Activated CD4-positive, alpha-beta T cell treated with anti-CD3 and anti-CD28 coated beads, Interleukin-2, amount 10 ng/mL, durations not matched to agents 24 days and 14 days (primary cell): ENCODE results near the gene SLC48A1. TPM values are rescaled to one million over a fixed set of nuclear protein-coding genes. Genes with fewer than 3 reads are reported as not detected.
A peak's percentile ranks its signal among the peaks of the same experiment; 100 is the strongest.
"Not testable (repeated sequence)": the region's sequence is repeated elsewhere in the genome, so short reads cannot be mapped to it uniquely, and the experiment has no call there.

Source experiments
- DNase-seq: peaks from one replicate; pipeline ENCODE4 v3.0.0; 2022
- H3K27ac Mint-ChIP-seq: one replicate; pipeline ENCODE4 v1.8.0; 2022; ENCODE audit warnings: mild to moderate bottlenecking, mixed read lengths
- H3K27me3 Mint-ChIP-seq: one replicate; pipeline ENCODE4 v1.8.0; 2022; ENCODE audit warnings: mixed read lengths
- H3K36me3 Mint-ChIP-seq: one replicate; pipeline ENCODE4 v1.8.0; 2022; ENCODE audit warnings: low read depth, mild to moderate bottlenecking, mixed read lengths
- H3K4me1 Mint-ChIP-seq: one replicate; pipeline ENCODE4 v1.8.0; 2021; ENCODE audit warnings: mixed read lengths
- H3K4me3 Mint-ChIP-seq: one replicate; pipeline ENCODE4 v1.8.0; 2022; ENCODE audit warnings: mild to moderate bottlenecking, moderate library complexity, mixed read lengths
- H3K9me3 Mint-ChIP-seq: one replicate; pipeline ENCODE4 v1.8.0; 2021; ENCODE audit warnings: mixed read lengths
- intact Hi-C: fragments of 100-400 bp; cut with micrococcal nuclease; formaldehyde crosslinking; loops from one replicate; pipeline ENCODE4 v1.15.1; 2023
- total RNA-seq: library from RNA; stranded (reverse); gene quantifications from 2 replicates; pipeline ENCODE4 v1.2.3, GENCODE V29; 2022

The SLC48A1 gene
- total RNA-seq, 1 donor from 2014 or later: 12.3 TPM

GRCh38 chr12:47802312-47802711, 29.3 kb downstream of the SLC48A1 start:
- no peaks in the 10 kb centered on the region for H3K27me3 Mint-ChIP-seq
- peaks cover 70% of the 10 kb centered on the region for H3K4me1 Mint-ChIP-seq
- no peaks in the 10 kb centered on the region for H3K9me3 Mint-ChIP-seq
- DNase-seq: no peak
- intact Hi-C loops: loop anchor here (2.0 kb wide), 1 partner anchor 14 kb away; no protein-coding TSS in a partner anchor
- H3K36me3 Mint-ChIP-seq: peaks cover 80% of the 10 kb centered on the region
- peak overlapping the region; percentile 99 for H3K27ac Mint-ChIP-seq
- peak overlapping the region; percentile 80 for H3K4me3 Mint-ChIP-seq

- intact Hi-C loops: loop anchor here (2.0 kb wide), 1 partner anchor 15 kb away; no protein-coding TSS in a partner anchor
- H3K4me3 Mint-ChIP-seq: peak overlapping the region; percentile 80
These were observed 30.3 kb downstream of the SLC48A1 start for GRCh38 chr12:47803191-47803875.

DNA sequence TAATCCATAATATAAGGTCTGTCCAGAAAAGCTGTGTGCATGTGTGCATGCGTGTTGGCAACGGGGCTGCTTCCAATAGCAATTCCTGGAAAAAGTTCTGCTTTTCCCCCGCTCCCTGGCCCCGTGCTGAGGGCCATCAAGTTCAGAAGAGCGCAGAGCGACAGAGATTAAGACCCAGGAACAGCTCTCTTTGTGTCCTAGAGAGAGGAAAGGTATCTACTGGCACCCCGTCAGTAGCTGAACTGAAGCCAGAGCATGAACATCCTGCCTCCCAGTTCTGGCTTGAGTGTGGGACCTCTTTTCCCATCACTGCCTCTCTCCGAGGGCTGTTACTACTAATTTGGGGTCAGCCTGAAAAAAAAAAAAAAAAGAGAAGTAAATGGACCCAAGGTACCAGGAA, 31.1 kb downstream of the SLC48A1 start:
- H3K36me3 Mint-ChIP-seq: peaks cover 84% of the 10 kb centered on the region
- no peak for DNase-seq
- H3K4me1 Mint-ChIP-seq: peaks cover 83% of the 10 kb centered on the region
- no peaks in the 10 kb centered on the region for H3K9me3 Mint-ChIP-seq
- H3K27me3 Mint-ChIP-seq: no peaks in the 10 kb centered on the region
- intact Hi-C loops: no loop called here
- peak overlapping the region; percentile 80 for H3K4me3 Mint-ChIP-seq
- H3K27ac Mint-ChIP-seq: peak overlapping the region; percentile 99

More at GRCh38 chr12:47803191-47803875, 30.3 kb downstream of the SLC48A1 start:
- Mint-ChIP-seq H3K27ac (peak overlapping the region; percentile 99), H3K27me3 (no peaks in the 10 kb centered on the region), H3K36me3 (peaks cover 82% of the 10 kb centered on the region), H3K4me1 (peaks cover 76% of the 10 kb centered on the region), H3K9me3 (no peaks in the 10 kb centered on the region)
- DNase-seq: no peak

GRCh38 chr12:47805417-47805816, 32.4 kb downstream of the SLC48A1 start:
- intact Hi-C loops: no loop called here
- Mint-ChIP-seq H3K27ac (peak overlapping the region; percentile 99), H3K4me3 (peak overlapping the region; percentile 80), H3K36me3 (peaks cover 81% of the 10 kb centered on the region), H3K9me3 (no peaks in the 10 kb centered on the region), H3K27me3 (no peaks in the 10 kb centered on the region), H3K4me1 (peaks cover 90% of the 10 kb centered on the region)
- DNase-seq: no peak

DNA sequence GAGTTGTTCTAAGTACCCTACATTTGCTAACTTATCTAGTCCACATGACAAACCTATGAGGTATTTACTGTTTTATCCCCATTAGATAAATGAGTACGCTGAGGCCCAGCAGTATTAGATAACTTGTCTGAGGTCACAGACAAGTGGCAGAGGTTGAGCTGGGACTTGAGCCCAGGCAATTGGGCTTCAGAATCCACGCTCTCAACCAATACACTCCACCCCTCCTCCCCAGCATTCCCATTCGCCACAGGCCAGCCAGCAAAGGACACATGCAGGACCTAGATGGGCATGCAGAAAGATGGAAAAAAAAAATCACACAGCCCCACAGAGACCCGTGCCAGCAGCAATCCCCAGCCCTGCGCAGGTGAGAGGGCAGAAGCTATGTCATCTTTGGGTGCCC, 34.3 kb downstream of the SLC48A1 start:
- Mint-ChIP-seq H3K36me3 (peaks cover 81% of the 10 kb centered on the region), H3K9me3 (no peaks in the 10 kb centered on the region), H3K4me3 (peak overlapping the region; percentile 80), H3K4me1 (peaks cover 94% of the 10 kb centered on the region), H3K27ac (peak overlapping the region; percentile 99), H3K27me3 (no peaks in the 10 kb centered on the region)
- intact Hi-C loops: no loop called here
- DNase-seq: no peak

- Mint-ChIP-seq H3K36me3 (peaks cover 80% of the 10 kb centered on the region), H3K27me3 (no peaks in the 10 kb centered on the region), H3K4me3 (peak overlapping the region; percentile 80), H3K9me3 (no peaks in the 10 kb centered on the region), H3K4me1 (peaks cover 92% of the 10 kb centered on the region), H3K27ac (peak overlapping the region; percentile 99)
- peak; percentile 95 for DNase-seq
- intact Hi-C loops: loop anchor here (1.0 to 2.0 kb wide), 5 partner anchors 10 to 77 kb away; no protein-coding TSS in a partner anchor
These were observed 35.0 kb downstream of the SLC48A1 start for GRCh38 chr12:47808050-47808449.

- H3K27me3 Mint-ChIP-seq: no peaks in the 10 kb centered on the region
- peaks cover 91% of the 10 kb centered on the region for H3K4me1 Mint-ChIP-seq
- H3K9me3 Mint-ChIP-seq: no peaks in the 10 kb centered on the region
- H3K36me3 Mint-ChIP-seq: peaks cover 80% of the 10 kb centered on the region
- H3K27ac Mint-ChIP-seq: peak overlapping the region; percentile 99
- DNase-seq: peak; percentile 89
- intact Hi-C loops: loop anchor here (1.0 to 2.0 kb wide), 5 partner anchors 10 to 77 kb away; no protein-coding TSS in a partner anchor
- H3K4me3 Mint-ChIP-seq: peak overlapping the region; percentile 80
These were observed 35.7 kb downstream of the SLC48A1 start for GRCh38 chr12:47808574-47809365.

GRCh38 chr12:47809518-47809917, 36.5 kb downstream of the SLC48A1 start:
- H3K27me3 Mint-ChIP-seq, H3K9me3 Mint-ChIP-seq, DNase-seq: not testable (repeated sequence)
- intact Hi-C loops: loop anchor here (2.0 kb wide), 1 partner anchor 51 kb away; no protein-coding TSS in a partner anchor
- H3K4me1 Mint-ChIP-seq: peaks cover 91% of the 10 kb centered on the region
- peak overlapping the region; percentile 99 for H3K27ac Mint-ChIP-seq
- peak overlapping the region; percentile 88 for H3K4me3 Mint-ChIP-seq
- peaks cover 80% of the 10 kb centered on the region for H3K36me3 Mint-ChIP-seq

DNA sequence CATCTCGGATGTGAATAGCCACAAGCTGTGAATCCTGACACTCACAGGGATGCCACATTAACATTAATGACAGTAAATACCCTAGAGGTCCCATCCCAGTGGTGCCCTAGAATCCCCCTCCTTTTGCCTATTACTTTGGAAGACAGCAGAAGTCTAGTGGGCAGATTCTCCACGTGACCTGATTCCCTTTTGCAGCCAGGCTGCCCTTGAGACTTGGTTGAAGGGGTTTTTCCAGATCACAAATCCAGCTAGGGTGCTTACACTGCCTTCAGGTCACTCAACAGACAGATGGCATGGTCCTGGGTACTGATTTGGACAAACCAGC, 38.0 kb downstream of the SLC48A1 start:
- H3K27ac Mint-ChIP-seq: peak overlapping the region; percentile 99
- H3K4me3 Mint-ChIP-seq: peak overlapping the region; percentile 88
- H3K27me3 Mint-ChIP-seq: no peaks in the 10 kb centered on the region
- DNase-seq: no peak
- intact Hi-C loops: loop anchor here (5.0 to 10.0 kb wide), 4 partner anchors 416 to 1596 kb away; no protein-coding TSS in a partner anchor
- H3K36me3 Mint-ChIP-seq: peaks cover 80% of the 10 kb centered on the region
- peaks cover 89% of the 10 kb centered on the region for H3K4me1 Mint-ChIP-seq
- H3K9me3 Mint-ChIP-seq: no peaks in the 10 kb centered on the region

DNA sequence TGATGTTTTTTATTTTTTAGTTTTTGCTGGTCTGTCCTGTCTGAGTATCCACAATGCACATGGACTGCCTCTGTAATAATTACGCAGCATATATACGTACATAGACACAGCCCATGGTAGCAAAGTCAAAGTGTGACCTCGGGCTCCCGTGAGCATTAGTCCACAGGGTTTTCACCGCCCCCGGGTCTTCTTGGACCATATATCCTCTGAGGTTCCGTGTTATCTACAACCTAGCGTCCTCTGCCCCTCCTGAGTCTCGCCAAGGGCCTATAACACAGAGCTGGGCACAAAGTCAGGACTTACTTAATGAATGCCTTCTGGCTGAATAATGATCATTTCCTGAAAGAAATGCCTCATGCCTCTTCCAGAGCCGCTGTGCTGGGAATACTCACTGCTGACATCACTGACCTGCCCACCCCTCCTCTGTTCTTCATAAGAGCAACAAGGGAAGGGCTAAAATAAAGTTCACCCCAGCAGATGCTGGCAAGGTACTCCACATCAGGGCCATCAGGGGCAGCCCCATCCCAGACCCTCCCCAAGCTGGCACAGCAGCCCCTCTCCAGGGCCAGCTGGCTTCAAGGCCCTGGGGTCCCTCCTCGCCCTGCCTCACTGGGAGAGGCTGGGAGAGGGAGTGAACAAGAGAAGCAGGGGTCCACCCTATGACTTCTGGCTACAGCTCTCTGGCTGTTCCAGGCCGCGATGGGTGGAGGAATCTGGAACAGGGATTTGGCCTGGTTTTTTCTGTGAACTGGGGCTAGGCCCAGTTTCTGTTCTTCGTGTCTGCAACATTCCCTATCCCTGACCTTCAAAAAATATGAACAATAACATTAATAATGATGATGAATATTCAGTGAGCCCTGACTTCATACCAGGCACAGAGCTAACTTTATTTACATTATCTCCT, 38.8 kb downstream of the SLC48A1 start:
- H3K27ac Mint-ChIP-seq: peak overlapping the region; percentile 99
- DNase-seq: no peak
- intact Hi-C loops: loop anchor here (5.0 to 10.0 kb wide), 4 partner anchors 417 to 1597 kb away; no protein-coding TSS in a partner anchor
- H3K4me1 Mint-ChIP-seq: peaks cover 85% of the 10 kb centered on the region
- no peaks in the 10 kb centered on the region for H3K9me3 Mint-ChIP-seq
- no peaks in the 10 kb centered on the region for H3K27me3 Mint-ChIP-seq
- peaks cover 78% of the 10 kb centered on the region for H3K36me3 Mint-ChIP-seq
- H3K4me3 Mint-ChIP-seq: peak overlapping the region; percentile 88

DNA sequence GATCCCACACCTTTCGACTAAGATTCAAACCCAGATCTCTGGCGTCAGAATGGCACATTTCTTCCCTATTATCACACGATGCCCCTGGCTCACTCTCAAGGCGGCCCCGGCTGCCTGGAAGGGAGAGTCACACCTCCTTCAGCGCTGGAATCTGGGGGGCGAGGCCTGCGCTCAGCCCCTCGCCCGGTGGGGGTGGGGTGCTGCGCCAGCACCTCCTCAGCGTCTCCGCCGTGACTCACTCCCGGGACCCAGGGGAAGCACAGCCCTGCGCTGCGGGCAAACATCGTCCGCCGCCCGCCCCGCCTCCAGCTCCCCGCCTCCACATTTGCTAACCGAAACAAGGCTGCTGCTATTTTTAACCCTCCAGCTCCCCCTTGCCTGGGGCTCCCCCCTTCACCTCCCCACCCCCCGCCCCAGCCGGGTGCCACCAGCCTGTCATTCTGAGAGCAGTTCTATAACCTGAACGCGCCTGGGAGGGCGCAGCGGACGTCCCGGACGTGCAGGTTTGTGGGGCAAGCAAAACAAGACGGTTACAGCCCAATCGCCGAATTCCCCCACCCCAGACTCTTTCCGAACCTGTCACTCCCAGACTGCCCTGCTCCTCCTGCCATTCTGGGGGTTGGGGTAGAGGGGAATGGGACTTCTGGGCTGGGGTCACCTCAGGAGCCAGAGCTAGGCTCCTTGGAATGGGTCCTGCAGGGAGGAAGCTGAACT, 39.9 kb downstream of the SLC48A1 start:
- Mint-ChIP-seq H3K4me1 (peaks cover 81% of the 10 kb centered on the region), H3K27ac (peak overlapping the region; percentile 99), H3K27me3 (no peaks in the 10 kb centered on the region), H3K4me3 (peak overlapping the region; percentile 88), H3K9me3 (no peaks in the 10 kb centered on the region), H3K36me3 (peaks cover 79% of the 10 kb centered on the region)
- intact Hi-C loops: loop anchor here (1.0 to 10.0 kb wide), 5 partner anchors 19 to 1598 kb away; no protein-coding TSS in a partner anchor
- DNase-seq: peak; percentile 97

DNA sequence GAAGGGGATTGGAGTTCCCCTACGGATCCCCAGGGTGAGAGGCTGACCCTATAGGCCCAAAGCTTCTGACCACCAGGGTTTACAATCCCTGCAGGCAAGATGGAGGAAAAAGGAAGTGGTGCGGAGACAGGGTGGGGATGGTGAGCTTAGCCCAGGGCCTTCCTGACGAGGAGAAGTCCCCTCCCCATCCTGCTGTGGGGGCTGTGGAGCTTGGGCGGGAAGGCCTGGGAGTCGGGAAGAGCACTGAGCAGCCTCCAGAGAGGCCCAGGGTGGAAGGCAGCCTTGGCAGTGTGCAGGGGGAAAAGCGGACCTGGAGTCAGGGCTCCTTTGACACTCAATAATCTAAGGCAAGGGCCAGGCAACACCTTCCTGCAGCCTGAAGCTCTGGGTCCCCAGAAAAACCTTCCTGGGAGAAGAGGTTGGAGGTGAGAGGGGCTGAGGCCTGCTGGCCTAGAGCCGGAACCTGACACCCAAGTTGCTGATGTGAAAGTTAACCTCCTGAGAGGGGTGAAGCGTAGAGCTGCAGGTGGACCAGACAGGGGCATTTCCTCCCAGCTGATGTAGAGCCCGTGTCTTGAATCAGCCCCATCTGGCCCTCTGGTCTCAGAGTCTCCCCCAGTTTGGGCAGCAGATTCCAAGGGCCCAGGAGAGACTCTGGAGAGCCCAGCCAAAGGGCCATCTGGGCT, 40.6 kb downstream of the SLC48A1 start:
- peaks cover 83% of the 10 kb centered on the region for H3K36me3 Mint-ChIP-seq
- peaks cover 77% of the 10 kb centered on the region for H3K4me1 Mint-ChIP-seq
- DNase-seq: peak; percentile 80
- H3K27me3 Mint-ChIP-seq: no peaks in the 10 kb centered on the region
- peak overlapping the region; percentile 88 for H3K4me3 Mint-ChIP-seq
- H3K27ac Mint-ChIP-seq: peak overlapping the region; percentile 99
- intact Hi-C loops: loop anchor here (1.0 to 10.0 kb wide), 5 partner anchors 19 to 1599 kb away; no protein-coding TSS in a partner anchor
- no peaks in the 10 kb centered on the region for H3K9me3 Mint-ChIP-seq
